Ishikawa (cell line): ENCODE measurements around the gene DNAH8.

Source experiments
- CEBPB ChIP-seq: IDR thresholded peaks from 2 replicates; pipeline ENCODE4 v1.6.1; 2012
- CREB1 ChIP-seq: IDR thresholded peaks from 2 replicates; pipeline ENCODE4 v1.6.1; 2012; ENCODE audit warnings: low read depth
- EGR1 ChIP-seq: IDR thresholded peaks from 2 replicates; pipeline ENCODE4 v1.6.1; 2012
- EP300 ChIP-seq: IDR thresholded peaks from 2 replicates; pipeline ENCODE4 v1.6.1; 2012; ENCODE audit warnings: borderline replicate concordance
- FOXM1 ChIP-seq: IDR thresholded peaks from 2 replicates; pipeline ENCODE4 v1.6.1; 2012; ENCODE audit warnings: low read depth, borderline replicate concordance
- NFIC ChIP-seq: IDR thresholded peaks from 2 replicates; pipeline ENCODE4 v1.6.1; 2012
- RAD21 ChIP-seq: IDR thresholded peaks from 2 replicates; pipeline ENCODE4 v1.6.1; 2012; ENCODE audit warnings: low read depth
- TAF1 ChIP-seq: IDR thresholded peaks from 2 replicates; pipeline ENCODE4 v1.6.1; 2012; ENCODE audit warnings: low read depth, mild to moderate bottlenecking
- TCF12 ChIP-seq: IDR thresholded peaks from 2 replicates; pipeline ENCODE4 v1.6.1; 2012; ENCODE audit warnings: low read depth
- TEAD4 ChIP-seq: IDR thresholded peaks from 2 replicates; pipeline ENCODE4 v1.6.1; 2012
- YY1 ChIP-seq: IDR thresholded peaks from 2 replicates; pipeline ENCODE4 v1.6.1; 2012; ENCODE audit warnings: low read depth
- ZBTB7A ChIP-seq: IDR thresholded peaks from 2 replicates; pipeline ENCODE4 v1.6.1; 2012; ENCODE audit warnings: low read depth
- TF ChIP-seq, protein P1 (sequence below): IDR thresholded peaks from 2 replicates; pipeline ENCODE4 v1.6.1; 2012
- TF ChIP-seq, protein P2 (sequence below): IDR thresholded peaks from 2 replicates; pipeline ENCODE4 v1.6.1; 2012
- TF ChIP-seq, protein P3 (sequence below): IDR thresholded peaks from 2 replicates; pipeline ENCODE4 v1.6.1; 2012; ENCODE audit warnings: low read depth, mild to moderate bottlenecking

Gene DNAH8

DNA sequence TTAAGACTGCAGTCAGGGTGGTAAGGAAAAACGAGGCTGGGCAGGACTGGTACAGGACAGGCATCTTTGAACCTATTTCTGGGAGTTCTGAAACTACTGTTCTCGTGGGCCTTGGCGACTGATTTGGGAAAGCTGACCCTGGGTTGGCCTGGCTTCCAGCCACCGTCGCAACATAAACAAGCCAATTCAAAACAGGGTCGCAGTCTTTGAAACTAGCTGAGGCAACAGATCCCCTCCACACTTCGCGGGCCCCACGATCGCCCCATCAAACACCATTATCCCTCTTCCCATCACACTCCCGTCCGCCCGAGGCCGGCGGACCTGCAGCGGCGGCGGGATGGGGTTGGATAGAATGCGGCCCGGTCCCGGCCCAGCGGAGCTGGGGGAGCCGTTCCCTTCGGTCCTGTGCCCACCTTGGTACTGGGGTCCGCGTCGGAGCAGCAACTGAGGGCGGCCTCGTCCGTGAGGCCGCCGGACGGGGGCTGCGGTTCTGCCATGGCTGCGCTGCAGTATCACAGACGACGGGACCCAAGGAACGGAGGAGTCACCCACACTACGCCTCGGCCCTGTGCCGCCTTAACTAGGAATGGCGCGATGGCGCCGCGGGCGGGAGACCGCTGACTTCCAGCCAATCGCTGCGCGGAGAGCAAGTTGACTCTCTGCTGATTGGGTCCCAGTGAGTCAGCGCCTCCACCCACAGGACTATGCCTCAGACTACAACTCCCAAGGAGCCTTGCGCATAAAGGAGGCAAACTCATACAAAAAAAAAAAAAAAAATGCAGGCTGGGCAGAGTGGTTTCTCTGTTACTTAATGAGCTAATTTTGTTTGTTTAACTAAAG, 12.3 kb upstream of the DNAH8 start, which contains the start of gene GLO1:
TSS of gene GLO1 (minus strand) at position 588 of the 840 bp plus-strand sequence. CDS start at position 497, 91 bp downstream.
- TF ChIP-seq CREB1: 0 out of 2 replicates have a peak, but pooled peaks have one; percentile 17
- no peak for TF ChIP-seq TEAD4
- peak; percentile 89 for TF ChIP-seq YY1
- TF ChIP-seq, protein P1, sequence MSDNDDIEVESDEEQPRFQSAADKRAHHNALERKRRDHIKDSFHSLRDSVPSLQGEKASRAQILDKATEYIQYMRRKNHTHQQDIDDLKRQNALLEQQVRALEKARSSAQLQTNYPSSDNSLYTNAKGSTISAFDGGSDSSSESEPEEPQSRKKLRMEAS: peak; percentile 91
- TF ChIP-seq TAF1: peak; percentile 70
- TF ChIP-seq, protein P2, sequence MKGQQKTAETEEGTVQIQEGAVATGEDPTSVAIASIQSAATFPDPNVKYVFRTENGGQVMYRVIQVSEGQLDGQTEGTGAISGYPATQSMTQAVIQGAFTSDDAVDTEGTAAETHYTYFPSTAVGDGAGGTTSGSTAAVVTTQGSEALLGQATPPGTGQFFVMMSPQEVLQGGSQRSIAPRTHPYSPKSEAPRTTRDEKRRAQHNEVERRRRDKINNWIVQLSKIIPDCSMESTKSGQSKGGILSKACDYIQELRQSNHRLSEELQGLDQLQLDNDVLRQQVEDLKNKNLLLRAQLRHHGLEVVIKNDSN: 0 out of 2 replicates have a peak, but pooled peaks have one; percentile 13
- no peak for TF ChIP-seq CEBPB
- TF ChIP-seq, protein P3, sequence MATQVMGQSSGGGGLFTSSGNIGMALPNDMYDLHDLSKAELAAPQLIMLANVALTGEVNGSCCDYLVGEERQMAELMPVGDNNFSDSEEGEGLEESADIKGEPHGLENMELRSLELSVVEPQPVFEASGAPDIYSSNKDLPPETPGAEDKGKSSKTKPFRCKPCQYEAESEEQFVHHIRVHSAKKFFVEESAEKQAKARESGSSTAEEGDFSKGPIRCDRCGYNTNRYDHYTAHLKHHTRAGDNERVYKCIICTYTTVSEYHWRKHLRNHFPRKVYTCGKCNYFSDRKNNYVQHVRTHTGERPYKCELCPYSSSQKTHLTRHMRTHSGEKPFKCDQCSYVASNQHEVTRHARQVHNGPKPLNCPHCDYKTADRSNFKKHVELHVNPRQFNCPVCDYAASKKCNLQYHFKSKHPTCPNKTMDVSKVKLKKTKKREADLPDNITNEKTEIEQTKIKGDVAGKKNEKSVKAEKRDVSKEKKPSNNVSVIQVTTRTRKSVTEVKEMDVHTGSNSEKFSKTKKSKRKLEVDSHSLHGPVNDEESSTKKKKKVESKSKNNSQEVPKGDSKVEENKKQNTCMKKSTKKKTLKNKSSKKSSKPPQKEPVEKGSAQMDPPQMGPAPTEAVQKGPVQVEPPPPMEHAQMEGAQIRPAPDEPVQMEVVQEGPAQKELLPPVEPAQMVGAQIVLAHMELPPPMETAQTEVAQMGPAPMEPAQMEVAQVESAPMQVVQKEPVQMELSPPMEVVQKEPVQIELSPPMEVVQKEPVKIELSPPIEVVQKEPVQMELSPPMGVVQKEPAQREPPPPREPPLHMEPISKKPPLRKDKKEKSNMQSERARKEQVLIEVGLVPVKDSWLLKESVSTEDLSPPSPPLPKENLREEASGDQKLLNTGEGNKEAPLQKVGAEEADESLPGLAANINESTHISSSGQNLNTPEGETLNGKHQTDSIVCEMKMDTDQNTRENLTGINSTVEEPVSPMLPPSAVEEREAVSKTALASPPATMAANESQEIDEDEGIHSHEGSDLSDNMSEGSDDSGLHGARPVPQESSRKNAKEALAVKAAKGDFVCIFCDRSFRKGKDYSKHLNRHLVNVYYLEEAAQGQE: no peak

DNA sequence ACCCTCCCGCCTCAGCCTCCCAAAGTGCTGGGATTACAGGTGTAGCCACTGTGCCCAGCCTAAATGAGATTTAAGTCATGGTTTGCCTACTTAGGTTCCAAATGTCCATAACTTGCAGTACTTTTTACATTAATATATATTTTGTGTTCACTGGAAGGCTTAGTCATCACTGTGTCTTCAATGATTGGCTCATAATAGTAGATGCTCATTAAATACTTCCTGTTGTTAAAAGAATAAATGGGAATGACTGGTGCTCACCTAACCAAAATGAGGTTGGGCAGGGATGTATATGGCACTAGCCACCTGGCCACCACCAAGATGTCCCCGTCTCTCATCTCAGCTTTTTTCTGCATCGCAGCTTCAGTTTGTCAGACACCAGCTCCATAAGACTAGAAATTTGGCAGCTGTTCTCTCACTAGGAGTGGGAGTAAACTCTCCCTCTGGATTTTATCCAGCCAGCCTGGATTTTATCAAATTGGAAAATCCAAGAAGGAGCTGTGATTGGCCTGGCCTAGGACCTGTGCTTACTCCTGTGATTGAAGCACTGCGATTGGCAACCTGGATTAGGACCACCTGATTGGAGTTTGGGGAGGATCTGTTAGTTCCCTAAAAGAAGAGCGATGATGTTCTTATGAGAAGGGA, 11.0 kb upstream of the DNAH8 start:
- TF ChIP-seq, protein P1: no peak
- TF ChIP-seq EP300 (no peak), CREB1 (no peak), TCF12 (no peak), NFIC (no peak), ZBTB7A (no peak), YY1 (no peak)
- TF ChIP-seq, protein P3: no peak

DNA sequence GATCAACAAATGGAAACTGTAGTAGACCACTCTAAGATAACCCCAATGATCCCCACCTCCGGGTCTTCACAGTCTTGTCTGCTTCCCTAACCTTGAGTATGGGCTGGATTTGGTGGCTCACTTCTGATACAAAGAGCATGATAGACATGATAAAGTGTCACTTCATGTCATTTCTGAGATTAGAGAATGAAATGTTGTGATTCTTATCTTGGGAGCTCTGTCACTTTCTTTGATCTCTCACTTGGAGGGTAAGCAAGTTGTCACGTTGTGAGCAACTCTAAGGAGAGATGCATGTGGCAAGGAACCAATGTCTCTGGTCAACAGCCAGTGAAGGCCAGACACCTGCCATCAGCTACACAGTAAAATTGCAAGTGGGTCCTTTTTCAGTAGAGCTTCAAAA, 9.2 kb upstream of the DNAH8 start:
- no peak for TF ChIP-seq EGR1
- TF ChIP-seq NFIC: no peak
- no peak for TF ChIP-seq EP300
- TF ChIP-seq, protein P2: no peak
- no peak for TF ChIP-seq CREB1
- TF ChIP-seq CEBPB: no peak
- TF ChIP-seq TCF12: no peak
- no peak for TF ChIP-seq ZBTB7A

DNA sequence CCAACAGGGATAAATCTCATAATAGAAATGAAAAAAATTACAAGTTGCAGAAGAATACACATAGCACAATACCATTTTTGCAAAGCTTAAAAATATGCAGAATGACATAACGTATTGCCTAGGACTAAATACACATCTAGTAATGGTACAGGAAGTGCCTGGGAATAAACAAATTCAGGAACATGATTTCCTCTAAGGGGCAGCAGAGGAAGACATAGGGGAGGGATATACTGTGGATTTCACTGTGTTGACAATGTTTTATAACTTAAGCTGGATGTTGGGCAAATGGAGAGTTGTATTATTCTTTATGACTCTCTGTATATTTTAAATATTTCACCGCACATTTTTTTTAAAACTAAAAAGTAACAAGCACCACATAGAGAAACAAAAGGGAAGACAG, 6.6 kb upstream of the DNAH8 start:
- TF ChIP-seq RAD21 (no peak), TCF12 (no peak), EGR1 (no peak), TAF1 (no peak), CEBPB (no peak), FOXM1 (no peak)
- TF ChIP-seq, protein P1: no peak

DNA sequence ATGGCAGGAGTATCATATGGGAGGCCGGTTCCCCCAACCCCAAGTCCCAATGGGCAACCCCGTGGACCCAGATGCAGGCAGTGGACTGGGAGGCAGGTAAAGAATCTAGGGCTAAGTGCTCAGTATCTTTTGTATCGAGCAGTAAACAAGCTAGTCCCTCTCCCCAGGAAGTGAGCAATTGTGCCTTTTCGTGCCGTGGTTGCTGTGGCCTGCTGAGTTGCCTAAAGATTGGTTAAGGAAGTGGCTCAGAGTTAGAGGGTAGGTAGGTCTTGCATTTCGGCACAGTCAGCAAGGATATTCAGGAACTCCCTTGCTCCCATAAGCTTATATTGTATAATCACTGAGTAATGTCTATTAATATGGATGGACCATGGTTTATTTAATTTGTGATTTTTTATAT, 1.3 kb upstream of the DNAH8 start:
- TF ChIP-seq CREB1 (no peak), ZBTB7A (no peak), RAD21 (no peak), NFIC (no peak), TEAD4 (no peak), TCF12 (no peak), FOXM1 (no peak), TAF1 (no peak), YY1 (no peak), EGR1 (no peak), CEBPB (no peak), EP300 (no peak)
- TF ChIP-seq, protein P1: no peak
- TF ChIP-seq, protein P3: no peak
- TF ChIP-seq, protein P2: no peak
